H9 (cell line): ENCODE measurements around the gene SLC6A15. TPM values are rescaled to one million over a fixed set of nuclear protein-coding genes. Genes with fewer than 3 reads are reported as not detected.

Source experiments
- DNase-seq: peaks from one replicate; pipeline ENCODE4 v3.0.0-alpha.2; 2017
- H2AFZ ChIP-seq: one replicate; pipeline ENCODE4 v1.6.1; 2013; ENCODE audit warnings: mild to moderate bottlenecking, low read length, control low read depth, moderate library complexity
- H2AK5ac ChIP-seq: 2 replicates; pipeline ENCODE4 v1.6.1; 2013; ENCODE audit warnings: low read length, control low read depth, mixed read lengths; ENCODE audit not compliant: insufficient read length
- H2BK120ac ChIP-seq: one replicate; pipeline ENCODE4 v1.6.1; 2013; ENCODE audit warnings: low read depth, mild to moderate bottlenecking, low read length, control low read depth, inconsistent platforms; ENCODE audit not compliant: poor library complexity, severe bottlenecking
- H2BK12ac ChIP-seq: 2 replicates; pipeline ENCODE4 v1.6.1; 2013; ENCODE audit warnings: low read length, control low read depth, mixed read lengths, low read depth; ENCODE audit not compliant: insufficient read length
- H2BK15ac ChIP-seq: 2 replicates; pipeline ENCODE4 v1.6.1; 2013; ENCODE audit warnings: low read depth, low read length, control low read depth
- H2BK20ac ChIP-seq: one replicate; pipeline ENCODE4 v1.6.1; 2013; ENCODE audit warnings: low read depth, mild to moderate bottlenecking, low read length, control low read depth, inconsistent platforms; ENCODE audit not compliant: poor library complexity, severe bottlenecking
- H2BK5ac ChIP-seq: 2 replicates; pipeline ENCODE4 v1.6.1; 2013; ENCODE audit warnings: low read length, control low read depth, mixed read lengths; ENCODE audit not compliant: insufficient read length
- H3K14ac ChIP-seq: 2 replicates; pipeline ENCODE4 v1.6.1; 2013; ENCODE audit warnings: low read length, control low read depth; ENCODE audit not compliant: insufficient read depth
- H3K18ac ChIP-seq: 2 replicates; pipeline ENCODE4 v1.6.1; 2013; ENCODE audit warnings: low read depth, mild to moderate bottlenecking, mixed read lengths, low read length, control low read depth; ENCODE audit not compliant: insufficient read length
- H3K23ac ChIP-seq: 2 replicates; pipeline ENCODE4 v1.6.1; 2013; ENCODE audit warnings: low read length, control low read depth, mixed read lengths, low read depth; ENCODE audit not compliant: insufficient read length
- H3K23me2 ChIP-seq: 2 replicates; pipeline ENCODE4 v1.6.1; 2013; ENCODE audit warnings: low read depth, mild to moderate bottlenecking, mixed read lengths, low read length, control low read depth; ENCODE audit not compliant: insufficient read length, poor library complexity, severe bottlenecking
- H3K27ac ChIP-seq: 2 replicates; pipeline ENCODE4 v1.5.1; 2013; ENCODE audit warnings: low read length, control low read depth, mixed read lengths, low read depth; ENCODE audit not compliant: insufficient read length
- H3K27me3 ChIP-seq: 2 replicates; pipeline ENCODE4 v1.6.1; 2013; ENCODE audit warnings: low read length, control low read depth, inconsistent platforms; ENCODE audit not compliant: insufficient read depth
- H3K4ac ChIP-seq: 2 replicates; pipeline ENCODE4 v1.6.1; 2013; ENCODE audit warnings: low read depth, mild to moderate bottlenecking, control low read depth, inconsistent platforms, low read length, moderate library complexity
- H3K4me1 ChIP-seq: 2 replicates; pipeline ENCODE4 v1.6.1; 2013; ENCODE audit warnings: low read length, control low read depth, inconsistent platforms; ENCODE audit not compliant: insufficient read depth
- H3K4me2 ChIP-seq: 2 replicates; pipeline ENCODE4 v1.6.1; 2013; ENCODE audit warnings: low read length, control low read depth, mixed read lengths; ENCODE audit not compliant: insufficient read length, insufficient read depth
- H3K56ac ChIP-seq: 2 replicates; pipeline ENCODE4 v1.6.1; 2013; ENCODE audit warnings: low read depth, mild to moderate bottlenecking, mixed read lengths, low read length, control low read depth; ENCODE audit not compliant: insufficient read length
- H3K79me1 ChIP-seq: 2 replicates; pipeline ENCODE4 v1.6.1; 2013; ENCODE audit warnings: low read depth, mild to moderate bottlenecking, moderate library complexity, low read length, control low read depth, inconsistent platforms; ENCODE audit not compliant: insufficient read depth, poor library complexity, severe bottlenecking
- H3K79me2 ChIP-seq: 2 replicates; pipeline ENCODE4 v1.6.1; 2013; ENCODE audit warnings: low read length, control low read depth, inconsistent platforms; ENCODE audit not compliant: insufficient read depth
- H3K9ac ChIP-seq: 2 replicates; pipeline ENCODE4 v1.6.1; 2013; ENCODE audit warnings: low read length, control low read depth, mixed read lengths; ENCODE audit not compliant: insufficient read length; ENCODE audit errors: extremely low read depth
- H3K9me3 ChIP-seq: one replicate; pipeline ENCODE4 v1.6.1; 2013; ENCODE audit warnings: low read depth, low read length, inconsistent platforms; ENCODE audit not compliant: control insufficient read depth
- H3T11ph ChIP-seq: one replicate; pipeline ENCODE4 v1.6.1; 2013; ENCODE audit warnings: mild to moderate bottlenecking, low read length, control low read depth, inconsistent platforms
- H4K20me1 ChIP-seq: one replicate; pipeline ENCODE4 v1.6.1; 2013; ENCODE audit not compliant: control insufficient read depth, insufficient read length, insufficient read depth
- H4K5ac ChIP-seq: 2 replicates; pipeline ENCODE4 v1.6.1; 2013; ENCODE audit warnings: low read depth, mild to moderate bottlenecking, mixed read lengths, low read length, control low read depth; ENCODE audit not compliant: insufficient read length
- H4K8ac ChIP-seq: replicated peaks from 2 replicates; pipeline ENCODE4 v1.6.1; 2013; ENCODE audit warnings: low read length, control low read depth, mixed read lengths, low read depth; ENCODE audit not compliant: insufficient read length
- H4K91ac ChIP-seq: 2 replicates; pipeline ENCODE4 v1.6.1; 2013; ENCODE audit warnings: low read depth, mild to moderate bottlenecking, moderate library complexity, mixed read lengths, low read length, control low read depth; ENCODE audit not compliant: insufficient read length
- H3K27ac Mint-ChIP-seq, 3 experiments: 2 replicates in 2 of 3; 3 replicates in 1 of 3; pipeline ENCODE4 v1.8.0; 2020 to 2021; ENCODE audit warnings: mixed read lengths in 3 of 3, mild to moderate bottlenecking in 1 of 3, moderate library complexity in 1 of 3
- H3K27me3 Mint-ChIP-seq: 2 replicates; pipeline ENCODE4 v1.8.0; 2021; ENCODE audit warnings: low read depth, mild to moderate bottlenecking, moderate library complexity, mixed read lengths
- H3K36me3 Mint-ChIP-seq, 3 experiments: 2 replicates in 2 of 3; 3 replicates in 1 of 3; pipeline ENCODE4 v1.8.0; 2020 to 2021; ENCODE audit warnings: low read depth in 3 of 3, mixed read lengths in 3 of 3; ENCODE audit not compliant: insufficient read depth in 1 of 3
- H3K4me1 Mint-ChIP-seq, 2 experiments: 2 replicates each; pipeline ENCODE4 v1.8.0; 2020; ENCODE audit warnings: mixed read lengths in 2 of 2
- H3K4me3 Mint-ChIP-seq, 2 experiments: 2 replicates in 1 of 2; 3 replicates in 1 of 2; pipeline ENCODE4 v1.8.0; 2020 to 2021; ENCODE audit warnings: mild to moderate bottlenecking in 2 of 2, mixed read lengths in 2 of 2, moderate library complexity in 1 of 2
- H3K9me3 Mint-ChIP-seq, 2 experiments: 2 replicates in 1 of 2; 3 replicates in 1 of 2; pipeline ENCODE4 v1.8.0; 2020; ENCODE audit warnings: mild to moderate bottlenecking in 2 of 2, mixed read lengths in 2 of 2, moderate library complexity in 1 of 2
- CTCF ChIP-seq: fragments of 200-600 bp; sonication (generic); conservative IDR thresholded peaks from 3 replicates; pipeline ENCODE4 v1.8.0; 2021; ENCODE audit warnings: antibody characterized with exemption, mild to moderate bottlenecking
- WGBS: extraction: QIAGEN DNeasy Blood & Tissue Kit; methylation state at CpG from one replicate; pipeline ENCODE4 v1.1.7; 2013; ENCODE audit warnings: missing lambda C conversion rate, low lambda C conversion rate, mixed read lengths; ENCODE audit not compliant: insufficient read length; ENCODE audit errors: extremely low coverage; 5-methylcytosine and 5-hydroxymethylcytosine counted together
- total RNA-seq: library from RNA; stranded (reverse); gene quantifications from 2 replicates; pipeline ENCODE4 v1.2.1, GENCODE V29; 2021

Gene SLC6A15
- total RNA-seq, 1 experiment from 2014 or later = 12.9 TPM

DNA sequence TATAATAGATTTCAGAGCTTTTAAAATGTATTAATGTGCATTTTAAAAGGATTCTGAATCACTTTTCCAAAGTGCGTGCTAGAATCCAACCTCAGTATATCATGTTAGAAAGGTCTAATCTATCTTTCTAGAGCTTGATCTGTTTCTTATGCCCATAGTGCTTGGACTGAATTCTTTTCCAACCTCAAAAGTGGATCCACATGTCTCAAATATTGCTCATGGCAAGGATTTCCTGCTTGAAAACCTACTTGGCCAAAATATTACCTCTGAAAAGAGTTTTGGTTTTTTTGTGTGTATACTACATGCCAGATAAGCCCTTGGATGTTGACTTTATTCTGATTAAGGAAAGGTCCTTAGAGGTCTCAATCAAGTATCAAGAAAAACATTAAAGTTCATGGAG is 16.9 kb upstream of the SLC6A15 start:
- Mint-ChIP-seq H3K27me3 (peaks cover 2% of the 10 kb centered on the region), H3K9me3 (peaks cover 2% of the 10 kb centered on the region in 2 experiments; a peak in 2 of 5 replicates), H3K27ac (no peak overlapping the region), H3K36me3 (no peaks in the 10 kb centered on the region), H3K4me3 (no peak overlapping the region), H3K4me1 (0 out of 4 replicates have a peak, but pooled peaks cover 0 to 3% of the 10 kb centered on the region in 2 experiments)
- Histone ChIP-seq H3K27me3 (no peaks in the 10 kb centered on the region), H2BK5ac (no peak overlapping the region), H3K4ac (no peak overlapping the region), H3K14ac (no peak overlapping the region), H2BK120ac (no peak overlapping the region), H3K18ac (no peak overlapping the region), H2AK5ac (no peak overlapping the region), H2AFZ (no peak overlapping the region), H4K91ac (no peak overlapping the region), H2BK20ac (no peak overlapping the region), H3K27ac (no peak overlapping the region), H3K9ac (no peak overlapping the region), H3K23ac (no peak overlapping the region), H3K79me1 (no peaks in the 10 kb centered on the region), H3K23me2 (no peaks in the 10 kb centered on the region), H4K20me1 (no peaks in the 10 kb centered on the region), H4K8ac (no peak overlapping the region), H3K4me1 (no peaks in the 10 kb centered on the region), H4K5ac (no peak overlapping the region), H3K4me2 (no peak overlapping the region), H2BK12ac (no peak overlapping the region), H3K9me3 (no peaks in the 10 kb centered on the region), H3K56ac (no peak overlapping the region), H2BK15ac (no peak overlapping the region), H3K79me2 (no peaks in the 10 kb centered on the region), H3T11ph (no peak overlapping the region)
- DNase-seq = no peak
- TF ChIP-seq CTCF = no peak
- WGBS = no CpG with 5 or more reads among the region's 1 CpG
